GM21515 (cell line): ENCODE results near the gene PDE4D.
"Not testable (repeated sequence)": the region's sequence is repeated elsewhere in the genome, so short reads cannot be mapped to it uniquely, and the experiment has no call there.

Source experiments
- ATAC-seq: cut with Tn5 transposase; IDR thresholded peaks from one replicate; pipeline ENCODE4 v1.9.1; 2021; ENCODE audit not compliant: unreplicated experiment

The PDE4D gene

DNA sequence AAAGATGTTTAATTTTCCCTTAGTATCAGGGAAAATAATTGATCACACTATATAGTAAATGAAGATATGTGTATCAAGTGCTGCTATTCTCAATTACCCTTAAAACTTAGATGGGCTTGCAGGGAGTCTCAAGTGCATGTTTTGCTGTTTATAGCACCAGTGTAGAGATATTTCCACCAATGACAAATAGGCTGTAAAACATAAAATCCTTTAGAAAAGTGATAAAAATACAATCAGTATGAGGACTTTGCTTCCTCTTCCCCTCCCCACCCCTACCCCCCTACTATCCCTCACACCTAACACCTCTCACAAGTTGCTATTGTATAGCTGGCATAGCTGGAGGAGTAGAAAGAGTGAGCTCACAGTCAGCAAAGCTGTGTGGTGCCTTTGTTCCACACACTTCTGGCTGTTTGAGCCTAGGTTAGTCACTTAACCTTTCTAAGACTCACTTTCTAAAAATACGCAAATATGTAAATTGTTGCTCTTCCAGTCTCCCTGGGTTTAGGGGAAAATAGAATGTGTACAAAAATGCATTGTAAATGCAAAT is 93.1 kb downstream of the PDE4D start:
- ATAC-seq = peak; percentile 5

DNA sequence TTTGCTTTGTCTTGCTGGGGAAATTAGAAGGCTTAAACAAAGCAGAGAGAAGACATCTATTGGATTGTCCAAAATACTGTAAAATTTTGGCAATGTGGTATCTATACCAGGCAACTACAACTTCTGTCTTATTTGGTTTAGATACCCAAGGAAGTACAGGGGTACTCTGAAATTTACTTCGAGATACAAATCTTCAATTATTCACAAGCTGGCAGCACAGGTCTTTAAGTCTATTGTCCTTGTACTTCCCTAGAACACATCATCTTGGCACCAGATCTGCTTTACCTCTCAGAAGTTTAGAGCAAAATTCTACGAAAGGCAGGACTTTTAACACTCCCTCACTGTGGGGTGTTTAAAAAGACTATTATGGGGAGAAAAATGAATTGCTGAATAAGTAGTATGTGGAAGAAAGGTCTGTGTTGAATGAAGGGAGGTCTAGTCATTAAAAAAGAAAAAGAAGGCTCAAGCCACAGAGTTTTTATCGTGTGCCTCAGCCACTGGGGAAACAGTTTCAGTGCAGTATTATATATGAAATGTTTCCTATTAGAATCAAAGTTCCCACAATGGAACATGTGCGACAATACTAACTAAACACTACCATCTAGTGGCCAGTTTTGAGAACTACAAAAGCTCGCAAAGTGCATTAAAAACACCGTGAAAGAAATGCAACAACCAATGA is 93.7 kb downstream of the PDE4D start:
- peak; percentile 47 for ATAC-seq

DNA sequence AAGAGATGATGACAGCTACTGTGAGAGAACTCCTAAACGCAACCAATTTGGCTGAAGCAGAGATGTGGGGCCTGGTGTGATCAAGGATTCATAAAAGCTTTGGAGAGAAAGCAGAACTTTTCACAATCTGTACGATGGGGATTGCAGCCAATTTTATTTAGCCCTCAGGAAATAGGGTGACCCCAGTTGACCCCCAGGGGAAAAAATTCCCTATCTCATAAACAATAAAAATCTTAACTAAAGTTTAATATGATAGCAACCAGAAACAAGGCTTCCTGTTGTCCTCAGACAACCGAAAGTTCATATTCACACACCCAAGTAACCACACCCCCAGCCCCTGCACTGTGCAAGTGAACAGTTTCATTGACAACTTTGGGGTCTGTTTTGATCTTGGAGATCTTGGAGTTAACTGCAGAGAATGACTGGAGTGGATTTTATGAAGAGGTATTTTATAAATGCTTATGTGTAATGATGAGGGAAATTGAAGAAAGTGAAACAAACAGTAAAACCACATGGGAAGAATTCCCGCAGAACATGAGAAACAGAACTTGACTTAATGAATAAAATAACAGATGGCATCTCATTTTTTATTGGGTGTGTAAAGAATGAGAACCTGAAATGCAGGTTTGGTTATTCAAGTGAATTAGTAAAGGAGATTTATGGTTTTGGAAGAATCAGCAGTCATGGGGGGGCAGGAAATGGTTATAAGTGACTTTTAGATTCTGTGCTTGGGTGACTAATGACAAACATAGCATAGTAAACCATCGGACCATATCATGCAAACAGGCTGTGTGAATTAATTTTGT is 94.5 kb downstream of the PDE4D start:
- ATAC-seq = peak; percentile 60

DNA sequence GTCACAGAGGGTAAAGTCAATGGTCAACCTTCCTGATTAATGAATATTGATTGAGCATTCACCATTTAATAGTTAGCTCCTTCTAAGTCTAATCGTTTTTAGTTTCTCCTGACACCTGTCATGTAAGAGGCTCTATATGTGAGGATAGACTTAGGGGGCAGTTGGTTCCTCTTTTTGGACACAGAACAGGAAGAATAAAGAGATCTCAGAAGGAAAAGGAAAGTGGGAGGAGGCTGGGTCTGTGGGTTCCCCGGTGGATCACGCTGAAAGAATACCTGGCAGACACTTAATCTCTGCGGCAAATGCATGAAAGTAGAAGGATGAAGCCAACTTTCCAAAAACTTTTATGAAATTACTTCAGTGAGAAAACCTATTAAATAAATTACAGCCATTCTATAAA is 98.4 kb downstream of the PDE4D start:
- ATAC-seq = no peak

DNA sequence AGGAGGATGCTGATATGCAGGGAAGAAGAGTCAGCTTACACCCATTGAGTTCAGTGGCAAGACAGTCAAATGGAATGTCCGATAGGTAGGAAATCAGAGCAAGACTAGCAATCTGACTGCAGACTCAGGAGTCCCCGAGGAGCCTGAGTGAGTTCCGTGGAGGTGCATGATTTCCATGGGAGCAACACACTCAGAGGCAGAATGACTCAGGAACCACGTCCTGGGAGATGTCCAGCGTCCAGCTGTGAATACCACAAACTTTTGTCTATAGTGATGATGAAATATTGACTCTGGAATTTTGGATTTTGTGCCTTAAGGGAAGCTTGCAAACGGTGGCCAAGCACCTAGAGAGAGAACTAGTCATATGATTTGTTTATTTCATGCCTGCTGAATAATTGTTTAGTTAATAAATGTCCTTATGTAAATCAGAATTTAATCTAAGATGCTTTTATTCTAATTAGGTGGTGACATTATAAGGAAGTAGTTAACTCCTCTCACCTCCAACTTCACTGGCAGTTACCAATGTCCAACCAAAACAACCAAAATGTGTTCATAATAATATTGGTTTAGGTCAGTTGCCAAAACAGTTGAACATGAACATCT is 100.4 kb downstream of the PDE4D start:
- ATAC-seq = no peak

DNA sequence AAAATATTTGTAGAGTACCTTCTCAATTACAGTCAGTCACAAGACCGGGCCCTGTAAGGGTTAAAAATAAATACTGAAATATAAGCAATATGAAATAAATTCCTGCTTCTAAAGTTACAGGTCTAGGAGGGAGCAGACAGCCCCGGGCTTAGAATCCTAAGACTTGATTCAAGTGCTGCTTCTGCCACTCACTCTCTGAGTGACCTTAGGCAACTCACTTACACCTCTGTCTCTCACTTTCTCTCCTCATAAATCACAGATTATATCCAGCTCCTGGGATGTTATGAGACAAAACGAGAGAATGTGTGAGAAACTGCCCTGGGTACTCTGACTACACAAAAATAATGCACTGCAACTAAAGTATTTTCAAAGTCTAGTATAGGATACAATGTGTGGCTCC is 101.9 kb downstream of the PDE4D start:
- ATAC-seq = no peak

DNA sequence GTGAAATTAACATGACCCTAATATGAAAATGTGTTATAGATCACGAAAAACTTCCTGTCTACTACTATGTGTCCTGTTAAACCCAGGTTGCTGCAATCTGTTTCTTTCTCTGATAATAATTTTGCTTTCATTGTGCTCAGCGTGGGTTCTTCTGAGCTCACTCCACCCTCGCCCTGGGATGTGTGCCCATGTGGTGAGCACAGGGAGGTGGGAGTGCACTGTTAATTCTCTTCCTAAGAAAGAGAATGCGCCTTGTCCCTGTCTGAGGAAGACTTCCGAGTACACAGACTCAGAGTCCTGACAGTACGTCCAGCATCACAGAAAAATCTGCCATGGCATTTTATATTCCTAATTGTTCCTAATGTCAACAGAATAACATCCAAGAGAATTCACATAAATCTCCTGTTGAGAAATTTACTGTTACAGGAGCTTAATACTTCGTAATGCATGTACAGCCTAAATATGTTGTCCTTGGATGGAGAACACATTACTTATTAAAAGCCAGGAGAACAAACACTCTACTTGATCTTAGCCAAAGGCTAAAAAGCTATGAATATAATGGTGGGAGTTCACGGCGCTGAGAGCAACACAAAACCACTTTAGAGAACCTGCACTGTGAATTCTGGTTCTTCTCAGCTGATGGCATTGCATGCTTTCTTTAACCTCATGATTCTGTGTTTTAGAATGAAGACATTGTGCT is 102.6 kb downstream of the PDE4D start:
- peak; percentile 22 for ATAC-seq

DNA sequence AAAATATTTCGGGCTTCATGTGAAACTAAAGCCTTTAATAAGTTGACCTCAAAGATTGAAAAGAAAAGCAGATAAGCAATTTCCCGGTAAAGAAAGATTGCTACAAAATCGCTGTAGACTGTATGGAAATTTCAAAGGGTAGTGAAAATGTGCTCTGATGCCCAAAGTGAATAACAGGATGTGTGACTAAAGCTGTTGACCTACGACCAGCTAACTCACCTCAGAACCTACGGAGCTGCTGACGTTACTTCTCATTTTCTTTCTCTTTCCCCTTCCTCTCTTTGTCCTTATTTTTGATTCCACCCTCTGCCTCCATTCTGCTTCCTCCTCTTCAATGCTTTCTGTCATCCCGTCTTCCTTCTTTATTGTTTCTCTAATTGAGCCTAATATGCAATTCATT is 103.2 kb downstream of the PDE4D start:
- ATAC-seq = peak; percentile 81

DNA sequence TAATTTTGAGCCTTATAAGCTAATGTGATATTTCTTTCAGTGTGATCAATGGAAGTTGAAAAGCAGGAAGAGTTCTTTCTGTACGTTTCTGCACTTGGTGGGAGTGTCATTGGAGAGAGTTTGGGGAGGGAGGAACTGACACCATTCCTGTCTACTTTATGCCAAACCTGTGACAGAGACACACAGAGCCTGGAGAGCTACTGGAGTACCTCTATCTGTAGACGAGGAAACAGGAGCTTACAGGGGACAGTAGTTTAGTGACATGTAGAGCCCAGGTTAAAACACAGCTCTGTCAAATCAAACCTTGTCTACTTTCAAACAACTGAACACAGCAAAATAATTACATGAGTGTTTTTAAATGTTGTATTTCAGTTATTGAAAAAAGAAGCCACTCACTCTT is 103.6 kb downstream of the PDE4D start:
- no peak for ATAC-seq

DNA sequence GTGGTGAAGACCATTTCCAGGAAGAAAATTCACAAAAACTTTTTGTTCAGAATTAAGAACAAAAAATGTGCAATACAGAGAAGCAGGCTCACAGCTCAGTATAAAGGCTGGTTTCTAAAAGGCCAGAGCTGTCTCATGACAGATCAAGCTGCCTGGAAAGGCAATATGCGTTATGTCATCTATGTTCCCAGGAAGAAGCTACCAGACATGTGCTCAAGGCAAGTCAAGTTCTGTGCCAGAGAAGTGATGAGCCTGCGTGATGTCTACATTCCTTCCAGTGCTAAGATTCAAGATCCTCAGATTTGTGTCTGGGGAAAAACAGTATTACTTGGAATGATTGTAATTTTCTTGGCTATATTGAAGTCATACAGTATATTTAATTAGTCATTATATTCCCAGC is 104.3 kb downstream of the PDE4D start:
- no peak for ATAC-seq

DNA sequence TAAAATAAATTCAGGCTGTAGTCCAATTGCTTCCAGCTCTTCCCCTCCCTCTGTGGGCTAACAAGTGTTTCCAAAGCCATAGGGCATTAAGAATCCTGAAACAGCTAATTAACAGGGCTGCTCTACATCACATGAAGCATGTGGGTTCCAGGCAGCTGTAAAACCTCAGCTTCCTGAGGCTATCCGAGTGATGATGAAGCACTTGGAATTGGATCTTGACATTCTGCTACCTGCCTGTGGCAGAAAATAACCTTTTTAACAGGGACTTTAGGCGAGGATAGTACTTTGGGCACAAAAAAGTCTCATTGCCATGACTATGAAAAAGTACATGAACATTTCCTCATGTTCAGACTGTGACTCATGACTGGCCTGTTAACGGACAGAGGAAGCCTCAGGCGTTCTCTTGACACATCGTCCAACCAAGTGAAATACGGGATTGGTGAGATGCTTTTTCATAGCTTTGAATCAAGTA is 107.2 kb downstream of the PDE4D start:
- ATAC-seq = no peak

DNA sequence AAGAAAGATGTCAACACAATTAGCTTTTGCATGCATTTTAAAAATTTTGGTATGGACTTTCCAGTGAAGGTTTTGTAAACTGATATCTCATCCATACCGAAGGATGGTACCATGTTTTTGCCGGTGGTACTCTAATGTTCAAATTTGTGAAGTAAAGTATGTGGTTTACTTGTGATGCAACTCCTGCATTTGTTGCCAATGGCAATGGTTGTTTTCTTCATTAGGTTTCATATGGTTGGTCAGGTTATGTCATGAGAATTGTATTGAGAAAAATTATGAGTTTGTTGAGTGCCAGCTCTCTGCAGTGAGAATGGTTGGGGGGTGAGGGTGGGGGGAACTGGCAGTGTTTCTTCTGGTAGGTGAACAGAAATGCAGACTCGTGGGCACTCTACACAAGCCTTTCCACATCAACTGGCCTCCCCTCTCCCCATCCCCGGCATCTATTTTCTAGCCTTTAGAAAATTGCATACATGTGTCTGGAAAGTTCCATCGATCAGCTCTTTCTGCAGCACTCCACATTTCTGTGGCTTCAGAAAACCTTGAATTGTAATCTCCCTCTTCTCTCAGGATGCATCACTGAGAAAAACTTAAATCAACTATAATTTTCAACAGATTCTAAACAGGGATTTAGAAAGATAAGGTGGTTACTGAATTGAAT is 107.7 kb downstream of the PDE4D start:
- ATAC-seq = no peak

DNA sequence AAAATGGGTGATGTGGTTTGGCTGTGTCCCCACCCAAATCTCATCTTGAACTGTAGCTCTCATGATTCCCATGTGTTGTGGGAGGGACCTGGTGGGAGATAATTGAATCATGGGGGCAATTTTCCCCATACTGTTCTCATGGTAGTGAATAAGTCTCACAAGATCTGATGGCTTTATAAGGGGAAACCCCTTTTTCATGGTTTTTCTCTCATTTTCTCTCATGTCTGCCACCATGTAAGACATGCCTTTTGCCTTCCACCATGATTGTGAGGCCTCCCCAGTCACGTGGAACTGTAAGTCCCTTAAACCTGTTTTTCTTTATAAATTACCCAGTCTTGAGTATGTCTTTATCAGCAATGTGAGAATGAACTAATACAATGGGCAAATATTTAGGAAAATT is 108.8 kb downstream of the PDE4D start:
- not testable (repeated sequence) for ATAC-seq

DNA sequence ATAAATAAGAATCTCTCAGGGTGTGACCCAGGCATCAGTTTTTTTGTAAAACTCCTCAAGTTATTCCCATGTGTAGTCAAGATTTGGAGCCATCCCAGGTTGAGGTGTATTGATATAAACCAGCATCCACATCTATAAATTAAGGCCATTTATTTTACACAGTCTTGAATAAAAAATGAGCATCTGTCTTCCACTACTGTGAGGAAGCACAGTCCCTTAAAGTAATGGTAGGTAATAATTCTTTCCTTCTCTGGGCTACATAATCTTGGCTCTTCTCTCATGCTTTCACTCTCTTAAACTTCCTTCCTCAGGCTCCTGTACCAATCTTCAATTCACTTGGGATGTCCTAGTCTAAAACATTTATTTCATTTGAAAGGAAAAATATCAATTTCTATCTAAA is 110.3 kb downstream of the PDE4D start:
- ATAC-seq = no peak

DNA sequence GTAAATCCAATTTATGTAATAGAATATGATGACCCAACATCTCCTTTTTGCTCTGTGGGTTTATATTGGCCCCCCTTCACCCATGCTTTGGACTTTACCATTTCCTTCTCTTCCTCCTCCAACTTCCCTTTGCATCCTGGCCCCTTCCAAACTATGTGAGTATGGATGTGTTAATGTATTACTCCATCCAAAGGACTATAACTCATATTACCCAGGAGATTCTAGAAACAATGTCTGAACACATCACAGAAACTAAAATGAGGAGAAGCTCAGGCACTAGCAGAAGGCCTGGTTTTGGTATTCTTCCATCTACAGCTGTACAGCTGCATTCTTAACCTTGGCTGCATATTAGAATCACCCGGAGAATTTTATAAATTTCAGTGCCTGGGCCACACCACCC is 110.7 kb downstream of the PDE4D start:
- no peak for ATAC-seq

DNA sequence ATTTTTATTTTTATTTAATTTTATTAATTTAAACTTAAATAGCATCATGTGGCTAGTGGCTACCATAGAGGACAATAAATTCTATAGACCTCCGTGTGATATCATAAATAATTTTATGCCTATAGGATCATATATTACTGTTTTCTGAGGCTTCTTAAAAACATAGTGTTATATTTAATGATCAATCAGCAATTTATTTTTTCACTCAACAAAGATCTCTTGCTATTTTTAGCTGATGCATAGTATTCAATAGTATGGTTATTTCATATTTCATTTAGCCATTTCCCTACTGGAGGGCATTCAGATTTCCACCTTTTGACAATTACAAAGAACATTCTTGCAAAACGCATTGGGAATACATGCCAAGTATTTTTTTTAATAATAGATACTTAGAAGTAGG is 114.1 kb downstream of the PDE4D start:
- ATAC-seq = no peak

DNA sequence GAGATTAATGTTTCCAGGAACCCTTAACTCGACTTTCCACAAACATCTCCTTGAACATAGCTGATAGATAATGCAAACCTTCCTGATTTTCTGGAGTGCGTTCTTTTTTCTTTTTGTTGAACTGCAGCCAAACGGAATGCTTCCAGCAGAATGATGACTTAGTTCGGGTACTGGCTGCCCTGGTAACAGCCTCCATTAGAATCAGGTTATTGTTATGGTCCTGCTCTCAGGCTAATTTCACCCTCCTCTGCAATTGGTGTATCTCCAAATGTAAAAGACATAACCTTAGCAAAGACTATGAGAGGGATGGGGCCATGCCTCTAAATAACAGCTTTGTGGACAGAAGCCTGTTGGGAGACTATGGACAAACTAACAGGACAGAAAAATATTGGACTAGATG is 116.5 kb downstream of the PDE4D start:
- ATAC-seq = no peak

DNA sequence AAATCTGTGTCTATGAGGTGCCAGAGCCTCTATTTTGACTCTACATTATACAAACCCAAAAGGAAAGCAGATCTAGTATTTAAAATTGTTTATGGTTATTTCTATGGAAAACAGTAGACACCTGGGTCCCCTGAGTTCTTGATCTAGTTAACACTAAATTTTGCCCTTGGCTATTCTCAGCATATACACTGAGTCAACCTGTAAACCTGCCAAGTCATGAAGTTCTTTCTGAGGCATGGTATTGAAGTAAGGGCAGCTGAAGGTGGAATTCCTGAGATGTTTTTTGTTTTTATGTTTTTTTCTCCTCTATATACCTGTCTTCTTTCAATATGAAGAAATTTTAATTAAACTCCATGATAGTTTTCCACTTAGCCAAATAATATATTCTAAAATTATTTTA is 120.2 kb downstream of the PDE4D start:
- ATAC-seq = no peak

DNA sequence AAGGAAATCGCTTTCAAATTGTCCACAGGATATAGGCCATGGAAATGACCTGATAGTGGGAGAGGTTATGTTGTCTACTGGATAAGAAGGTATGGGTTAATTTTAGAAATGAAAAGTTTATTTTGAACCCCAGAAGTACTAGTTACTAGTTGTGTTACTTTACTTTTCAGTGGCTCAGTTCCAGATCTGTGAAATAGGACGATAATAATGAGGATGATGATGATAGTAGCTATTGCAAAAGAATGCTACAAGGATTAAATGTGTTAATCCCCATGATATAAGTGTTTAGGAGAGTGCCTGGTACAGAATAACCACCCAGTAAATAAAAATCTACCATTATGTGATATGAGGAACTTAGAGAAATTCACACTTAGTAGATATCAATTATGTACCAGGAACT is 120.8 kb downstream of the PDE4D start:
- ATAC-seq = no peak

DNA sequence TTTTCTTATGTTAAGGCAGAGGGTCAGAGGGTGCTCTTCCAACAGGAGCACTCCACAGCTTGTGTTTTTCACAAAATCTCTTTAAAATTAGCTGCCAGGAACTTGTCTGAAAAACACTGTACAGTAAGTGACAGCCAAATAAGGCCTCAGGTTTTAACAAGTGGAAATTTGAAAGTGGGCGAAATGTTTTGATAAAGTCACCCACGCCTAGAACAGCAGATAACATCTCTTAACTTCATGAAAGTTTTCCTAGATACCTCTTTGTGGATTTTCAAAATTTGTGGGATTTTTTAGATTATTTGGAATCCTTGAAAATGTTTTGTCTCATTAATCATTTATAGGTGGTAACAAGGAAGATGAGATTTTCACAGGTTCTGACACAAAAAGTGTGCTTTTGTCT is 121.3 kb downstream of the PDE4D start:
- ATAC-seq = no peak

DNA sequence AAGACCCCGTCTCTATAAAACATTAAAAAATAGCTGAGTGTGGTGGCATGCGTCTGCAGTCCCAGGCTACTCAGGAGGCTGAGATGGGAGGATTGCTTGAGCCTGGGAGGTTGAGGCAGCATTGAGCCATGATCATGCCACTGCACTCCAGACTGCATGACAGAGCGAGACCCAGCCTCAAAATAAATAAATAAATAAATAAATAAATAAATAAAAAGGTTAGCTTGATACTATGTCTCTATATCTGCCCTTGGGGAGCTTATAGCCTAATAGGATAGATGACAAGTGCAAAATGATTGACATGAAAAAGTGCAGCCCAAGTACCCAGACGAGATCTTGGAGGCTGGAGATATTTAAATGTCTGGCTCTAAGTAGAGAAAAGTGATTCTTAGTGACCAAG is 122.6 kb downstream of the PDE4D start:
- ATAC-seq = no peak
